CD4-positive, alpha-beta T cell treated with Interleukin-4 for 4 hours (primary cell): ENCODE data around the gene DRAXIN.

Experiments used
- DNase-seq: peaks from one replicate; pipeline ENCODE4 v3.0.0-alpha.2; 2020

Gene DRAXIN

DNA sequence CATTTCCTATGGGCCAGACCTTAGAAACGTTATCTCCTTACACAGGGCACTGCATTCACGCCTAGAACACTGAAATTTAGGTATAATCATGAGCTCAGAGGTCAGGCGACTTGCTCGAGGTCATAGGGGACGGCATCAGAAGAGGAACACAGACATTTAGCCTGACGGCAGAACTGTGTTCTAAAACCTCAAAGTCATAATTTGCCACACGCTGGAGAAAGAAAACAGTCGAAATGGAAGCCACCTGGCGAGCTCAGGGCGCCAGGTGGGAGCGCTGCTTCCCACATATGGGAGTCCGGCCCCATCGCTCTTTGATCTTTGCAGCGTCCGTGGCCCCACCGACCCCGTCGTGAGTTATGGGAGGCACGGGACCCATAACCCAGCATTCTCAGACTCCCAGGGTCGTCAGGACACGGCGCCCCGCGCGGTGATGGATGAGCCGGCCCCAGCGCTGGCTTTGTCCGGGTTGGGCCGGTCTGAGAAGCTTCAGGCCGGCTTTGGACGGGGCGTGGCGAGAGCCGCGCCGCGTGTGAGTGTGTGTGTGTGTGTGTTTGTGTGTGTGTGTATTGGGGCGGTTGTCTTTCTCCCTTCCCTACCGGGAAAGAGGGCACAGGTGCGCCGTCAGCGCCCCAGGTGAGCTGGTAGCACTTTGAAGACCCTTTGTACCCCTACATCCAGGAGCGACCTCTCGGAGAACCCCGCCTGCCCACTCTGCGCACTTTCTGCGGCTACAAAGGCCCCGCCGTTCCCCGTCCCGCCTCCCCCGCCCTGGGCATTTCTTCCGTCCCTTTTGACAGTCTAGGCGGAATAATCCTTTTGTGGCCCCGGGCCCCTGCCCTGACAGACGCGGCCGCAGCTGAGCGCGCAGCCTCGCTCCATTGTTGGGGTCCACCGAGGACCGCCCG is 861 bp upstream of the DRAXIN start:
- no peak for DNase-seq

DNA sequence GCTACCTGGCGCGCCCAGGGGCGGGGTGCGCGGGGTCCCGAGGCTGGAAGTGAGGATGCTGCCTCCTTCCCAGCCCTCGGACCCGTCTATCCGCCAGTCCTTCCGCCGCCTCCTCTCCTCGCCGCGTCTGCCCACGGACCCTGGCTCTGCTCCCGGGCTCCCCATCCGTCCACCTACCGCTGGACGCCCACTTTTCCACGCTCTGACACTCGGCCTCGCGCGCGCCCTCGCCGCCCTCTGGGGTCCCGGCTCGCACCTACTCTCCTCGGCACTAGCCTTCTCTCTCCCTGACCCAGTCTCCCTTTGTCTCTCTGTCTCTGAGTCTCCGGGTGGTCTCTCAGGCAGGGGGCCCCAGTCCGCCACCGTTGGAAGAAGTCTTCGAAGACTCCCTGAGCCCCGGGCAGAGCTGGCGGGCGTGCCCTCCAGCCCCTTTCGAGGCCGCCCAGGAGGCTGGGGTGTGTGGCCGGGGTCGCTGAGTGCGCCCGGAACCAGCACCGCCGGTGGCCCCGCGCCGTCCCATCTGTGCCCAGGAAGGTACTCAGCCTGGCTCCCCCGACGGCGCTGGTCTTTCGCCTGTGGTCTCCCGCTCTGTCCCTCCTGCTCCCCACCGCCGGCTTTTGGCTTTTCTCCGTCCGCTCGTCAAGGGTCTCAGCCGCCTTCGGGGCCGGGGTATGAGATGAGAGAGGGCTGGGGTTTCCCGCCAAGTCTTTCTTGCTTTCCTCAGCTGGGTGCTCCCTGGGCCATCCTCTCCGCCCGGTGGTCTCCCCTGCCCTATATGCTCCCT is 610 bp downstream of the DRAXIN start:
- DNase-seq, result no peak

DNA sequence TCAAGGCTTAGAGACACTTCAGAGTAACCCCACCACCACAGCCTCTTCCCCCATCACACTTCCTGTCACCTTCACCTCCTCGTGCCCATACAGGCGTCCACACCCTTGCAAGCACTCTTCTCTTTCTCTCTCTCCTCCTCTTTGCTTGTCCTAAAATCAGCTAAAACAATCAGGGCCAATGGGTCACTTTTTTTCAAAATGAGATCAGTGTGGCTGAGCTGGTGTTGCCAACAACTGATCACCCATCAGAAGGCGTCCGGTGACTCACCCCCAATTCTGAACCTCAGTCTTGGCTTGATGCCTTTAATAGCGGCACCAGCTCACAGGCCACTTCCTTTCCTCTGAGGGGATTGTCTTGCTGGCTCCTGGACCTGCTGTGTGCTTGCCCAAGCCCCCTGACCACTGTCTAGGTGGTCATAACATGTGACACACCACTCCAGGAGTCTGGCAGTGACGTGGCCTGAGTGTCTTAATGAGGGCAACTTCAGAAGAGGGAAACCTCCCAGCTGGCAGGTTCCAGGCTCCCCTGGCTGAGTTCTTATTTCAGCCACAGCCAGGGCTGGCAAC is 1.6 kb downstream of the DRAXIN start:
- peak; percentile 69 for DNase-seq

DNA sequence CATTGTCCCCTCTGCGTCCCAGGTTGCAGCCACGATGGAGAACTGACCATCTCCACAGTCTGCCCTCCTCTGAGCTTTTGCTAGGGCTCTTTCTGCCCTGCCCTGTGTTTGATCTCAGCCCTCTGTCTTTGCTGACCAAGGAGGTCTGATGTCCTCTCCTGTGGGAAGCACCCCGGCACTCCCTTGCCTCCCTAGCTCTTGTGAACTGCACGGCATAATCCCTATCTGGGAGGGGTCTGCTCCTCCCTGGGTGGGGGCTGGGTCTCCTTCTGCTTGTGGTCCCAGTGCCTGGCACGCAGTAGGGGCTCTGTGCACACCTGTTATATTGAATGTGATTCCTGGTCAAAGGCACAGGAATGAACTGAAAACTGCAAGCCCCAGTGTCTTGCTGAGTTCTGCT is 2.4 kb downstream of the DRAXIN start:
- DNase-seq, result no peak

DNA sequence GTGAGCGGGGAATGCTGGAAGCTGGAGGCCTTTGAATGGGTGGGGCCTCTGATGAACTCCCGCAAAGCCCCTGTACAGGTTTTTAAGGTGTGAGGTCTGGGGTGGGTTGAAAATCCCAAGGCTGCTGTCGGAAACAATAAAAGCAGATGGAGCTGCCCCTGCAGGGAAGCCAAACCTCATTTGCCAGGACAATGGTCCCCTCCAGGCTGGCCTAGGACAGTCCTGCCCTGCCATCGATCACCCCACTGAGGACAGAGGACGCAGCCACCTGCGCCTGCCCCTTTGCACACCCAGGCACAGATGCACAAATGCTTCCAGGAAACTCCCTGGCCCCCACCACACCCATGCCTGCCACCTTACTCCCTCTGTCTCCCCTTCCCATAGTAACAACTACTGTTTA is 4.4 kb downstream of the DRAXIN start:
- DNase-seq, result no peak

DNA sequence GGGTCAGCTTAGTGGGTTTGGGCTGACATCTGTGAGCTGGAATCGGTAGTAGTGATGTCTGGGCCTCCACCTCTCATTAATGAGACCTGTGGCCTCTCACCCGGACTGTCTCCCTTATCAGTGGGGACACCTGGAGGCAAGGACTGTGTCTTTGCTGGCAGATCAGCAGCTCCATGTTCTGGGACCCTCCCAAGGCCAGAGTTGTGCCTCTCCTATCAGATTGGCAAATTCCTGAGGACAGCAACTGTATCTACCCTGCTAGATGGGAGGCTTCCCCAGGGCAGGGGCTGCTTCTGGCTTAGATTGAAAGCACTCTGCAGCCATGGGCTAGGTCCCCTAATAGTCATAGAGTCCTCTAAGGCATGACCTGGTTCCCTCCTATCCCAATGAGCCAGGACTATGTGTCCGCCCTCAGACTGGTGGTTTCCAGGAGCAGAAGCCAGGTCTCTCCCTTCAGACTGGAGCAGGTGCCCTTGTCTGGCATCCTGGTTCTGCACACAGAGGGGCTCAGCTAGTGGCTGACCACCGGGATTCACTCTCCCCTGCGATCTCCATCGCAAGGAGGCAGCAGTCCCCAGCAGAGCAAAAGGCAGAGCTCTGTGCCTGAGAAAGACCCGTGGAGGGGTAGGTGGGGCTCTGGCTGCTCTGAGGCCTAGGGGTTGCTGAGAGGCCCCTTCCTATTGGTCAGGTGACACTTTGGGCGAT is 5.8 kb downstream of the DRAXIN start:
- DNase-seq, result no peak

DNA sequence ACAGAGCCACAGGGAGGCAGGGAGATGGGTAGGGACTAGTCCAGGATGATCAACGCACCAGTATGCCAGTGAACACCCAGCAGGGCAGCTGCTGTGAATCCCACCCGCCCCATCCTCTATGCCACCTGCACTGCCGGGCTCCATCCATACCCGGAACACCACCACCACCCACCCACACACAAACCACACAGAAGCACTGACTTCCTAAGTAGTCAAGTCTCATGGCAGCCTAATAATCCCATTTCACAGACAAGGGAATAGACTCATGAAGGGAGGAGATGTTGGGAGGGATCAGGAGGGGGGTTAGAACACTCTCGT is 6.3 kb downstream of the DRAXIN start:
- DNase-seq, result no peak

DNA sequence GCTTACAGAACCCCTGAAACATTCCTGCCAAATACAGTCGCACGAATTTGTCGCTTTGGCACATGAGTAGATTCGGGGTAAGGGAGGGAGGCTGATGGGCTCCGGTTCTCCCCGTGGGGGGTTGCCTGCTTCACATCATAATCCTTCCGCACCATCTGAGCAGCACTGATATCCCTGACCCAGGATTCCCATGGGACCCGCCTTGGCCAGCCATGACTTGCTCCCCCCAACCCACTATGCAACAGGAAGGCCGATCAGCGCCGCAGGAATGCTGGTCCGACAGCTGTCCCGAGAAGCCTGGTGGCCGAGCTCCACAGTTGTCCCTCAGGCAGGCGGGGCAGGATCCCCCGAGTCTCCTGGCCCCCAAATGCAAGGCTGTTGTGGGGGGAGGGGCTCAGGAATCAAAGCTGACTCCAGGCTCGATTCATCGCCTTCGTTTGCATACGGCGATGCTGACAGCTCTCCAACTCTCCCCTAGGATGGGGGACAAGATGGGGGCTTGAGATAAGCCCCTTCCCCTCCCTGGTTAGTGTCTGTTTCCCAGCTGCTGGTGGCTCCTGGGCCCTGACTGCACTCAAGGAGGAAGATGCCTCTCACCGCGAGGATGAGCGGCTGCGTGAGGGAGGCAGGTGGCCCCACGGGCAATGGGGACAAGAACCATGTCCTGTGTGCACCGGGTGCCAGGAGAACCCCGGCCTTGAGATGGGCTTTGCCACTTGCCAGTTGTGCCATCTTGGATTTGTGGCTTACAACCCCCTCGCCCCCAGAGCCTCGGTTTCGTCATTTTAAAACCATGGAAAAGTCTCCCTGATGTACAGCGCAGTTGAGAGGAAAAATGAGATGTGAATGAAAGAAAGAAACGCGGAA is 9.3 kb downstream of the DRAXIN start:
- no peak for DNase-seq

DNA sequence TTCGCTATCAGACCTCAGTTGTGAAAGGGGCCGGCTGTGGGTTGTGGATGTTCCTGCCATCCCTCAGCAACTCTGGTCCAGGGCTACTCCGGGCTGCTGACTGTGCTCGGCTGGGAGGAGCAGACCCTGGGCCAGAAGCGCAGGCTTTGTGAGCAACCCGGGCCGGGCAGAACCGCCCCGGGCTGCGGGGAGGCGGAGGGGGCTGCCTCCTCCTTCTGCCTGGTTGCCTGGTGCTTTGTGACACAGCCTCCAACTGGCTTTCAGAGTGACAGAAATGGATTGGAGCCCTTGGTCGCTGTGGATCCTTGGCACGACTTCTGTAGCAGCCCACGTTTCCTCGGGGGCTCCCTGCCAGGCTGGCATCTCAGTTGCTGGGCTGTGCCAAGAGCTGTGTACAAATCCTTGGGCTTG is 10.0 kb downstream of the DRAXIN start:
- no peak for DNase-seq

DNA sequence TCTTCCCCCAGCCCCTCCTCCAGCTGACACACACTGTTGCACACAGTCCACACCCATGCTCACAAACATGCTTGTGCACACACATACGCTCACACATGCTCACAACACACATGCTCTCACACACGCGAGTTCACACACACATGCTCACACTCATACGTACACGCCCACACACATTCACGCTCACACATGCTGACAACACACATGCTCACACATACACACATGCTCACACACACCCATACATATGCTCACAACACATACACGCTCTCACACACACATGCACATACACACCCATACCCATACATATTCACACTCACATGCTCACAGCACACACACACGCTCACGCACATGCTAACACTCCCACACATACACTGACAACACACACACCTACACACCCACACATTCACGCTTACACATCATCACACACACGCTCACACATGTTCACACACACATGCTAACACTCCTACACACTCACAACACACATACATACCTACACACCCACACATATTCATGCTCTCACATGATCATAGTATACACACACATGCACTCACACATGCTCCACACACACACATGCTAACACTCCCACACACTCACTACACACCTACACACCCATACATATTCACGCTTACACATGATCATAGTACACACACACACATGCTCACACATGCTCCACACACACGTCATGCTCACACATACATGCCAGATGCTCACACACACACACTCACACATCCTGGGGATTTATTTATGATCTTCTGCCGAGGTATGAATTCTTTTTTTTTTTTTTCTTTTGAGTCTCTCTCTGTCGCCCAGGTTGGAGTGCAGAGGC is 10.7 kb downstream of the DRAXIN start:
- no peak for DNase-seq

DNA sequence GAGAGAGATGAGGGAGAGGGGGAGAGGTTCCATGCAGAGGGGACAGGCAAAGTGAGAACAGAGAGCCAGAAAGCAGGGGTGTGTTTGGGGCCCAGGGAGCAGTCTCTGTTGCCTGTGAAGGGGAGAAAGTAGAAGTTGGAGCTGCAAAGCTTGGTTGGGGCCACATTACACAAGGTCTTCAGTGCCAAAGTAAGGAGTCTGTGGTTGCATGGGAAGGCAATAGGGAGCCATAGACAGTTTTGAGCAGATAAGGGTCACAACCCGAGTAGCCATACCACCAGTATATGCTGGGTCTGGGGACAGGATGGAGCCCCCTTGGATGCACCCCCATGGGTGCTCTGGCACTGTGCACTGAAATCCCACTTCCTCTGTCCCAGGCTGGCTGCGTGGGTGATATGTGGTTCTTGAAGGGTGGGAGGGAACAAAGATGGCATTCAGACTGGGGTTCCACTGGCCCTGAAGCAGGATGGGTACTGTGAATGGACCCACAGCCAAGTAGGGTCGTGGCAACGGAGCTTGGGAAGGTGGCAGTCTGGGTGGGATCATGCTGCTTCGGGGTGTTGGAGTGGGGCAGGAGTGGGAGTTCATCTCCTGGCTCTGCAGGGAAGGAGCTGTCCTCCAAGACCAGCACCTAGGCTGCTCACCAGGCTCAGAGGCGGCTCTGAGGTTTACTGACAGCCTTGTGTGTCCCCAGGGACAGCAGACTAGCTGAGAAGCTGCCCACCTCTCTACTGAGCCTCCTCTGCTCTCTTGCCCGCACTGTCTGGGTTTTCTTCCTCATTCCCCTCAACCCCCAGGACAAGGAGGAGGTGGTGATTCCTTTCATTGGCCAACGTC is 12.1 kb downstream of the DRAXIN start:
- DNase-seq, result no peak

DNA sequence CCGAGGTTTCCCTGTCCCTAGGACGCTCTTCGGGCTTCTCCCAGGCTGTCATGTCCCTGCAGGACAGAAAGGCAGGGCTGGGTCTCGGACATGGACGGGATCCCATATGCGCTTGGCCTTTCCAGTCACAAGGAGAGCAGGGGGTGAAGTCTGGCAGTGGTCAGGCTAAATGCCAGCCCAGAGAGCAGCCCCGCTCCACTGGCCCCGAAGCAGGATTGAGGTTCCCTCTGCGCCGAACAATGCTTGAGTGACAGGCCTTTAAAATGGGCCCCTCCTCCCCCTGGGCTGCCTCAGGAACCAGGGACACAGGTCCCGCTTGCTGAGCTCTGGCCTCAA is 12.7 kb downstream of the DRAXIN start:
- no peak for DNase-seq

DNA sequence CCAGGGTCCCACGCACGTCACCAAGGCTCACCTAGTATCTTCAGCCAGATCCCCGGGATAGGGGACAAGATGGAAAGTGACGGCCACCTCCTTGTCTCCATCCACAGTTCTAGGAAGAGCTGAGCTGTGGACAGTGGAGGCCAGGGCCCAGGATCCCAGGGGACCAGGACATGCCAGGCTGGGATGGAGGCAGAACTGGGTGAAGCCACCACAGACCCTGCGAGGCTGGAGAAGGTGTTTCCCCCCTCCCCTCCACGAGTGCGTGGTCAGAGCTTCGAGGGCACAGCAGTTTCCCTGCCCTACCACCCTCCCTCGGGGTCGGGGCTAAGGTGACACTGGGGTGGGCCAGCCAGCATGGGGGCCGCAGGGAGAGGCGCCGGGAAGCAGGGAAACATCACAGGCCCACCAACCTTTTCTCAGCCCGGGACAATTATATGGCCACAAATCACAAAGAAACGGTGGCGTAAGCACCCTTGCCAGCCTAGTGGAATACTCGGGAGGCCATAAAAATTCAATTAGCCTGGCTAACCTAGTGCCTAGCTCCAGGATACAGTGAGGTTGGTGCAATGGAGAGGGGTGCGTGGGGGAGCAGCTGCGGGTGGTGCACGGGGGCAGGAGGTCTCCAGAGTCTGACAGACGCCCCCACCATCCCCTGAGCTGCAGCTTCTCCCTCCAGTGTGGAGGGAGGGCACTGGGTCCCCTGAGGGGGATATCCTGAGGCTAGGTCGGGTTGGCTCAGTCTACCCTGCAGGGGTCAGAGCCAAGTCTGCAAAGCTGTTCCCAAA is 13.4 kb downstream of the DRAXIN start:
- no peak for DNase-seq

DNA sequence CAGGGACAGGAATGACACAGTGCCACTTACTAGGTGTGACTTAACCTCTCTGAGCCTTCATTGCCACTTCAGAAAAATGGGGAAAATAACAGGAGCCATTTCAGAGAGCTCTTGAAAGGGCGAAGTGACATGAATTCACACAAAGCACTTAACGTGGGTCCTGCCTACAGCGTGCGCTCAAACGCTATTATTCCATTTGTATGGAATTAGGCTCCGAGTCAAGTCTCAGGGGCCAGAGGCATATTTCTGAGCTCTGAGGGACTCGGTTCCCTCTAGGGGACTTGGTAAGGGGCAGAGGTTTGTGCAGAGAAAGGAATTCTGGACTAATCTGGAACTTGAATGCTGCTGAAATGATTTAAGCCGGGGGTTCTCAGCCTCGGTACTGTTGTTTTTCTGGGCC is 14.1 kb downstream of the DRAXIN start:
- DNase-seq, result no peak

DNA sequence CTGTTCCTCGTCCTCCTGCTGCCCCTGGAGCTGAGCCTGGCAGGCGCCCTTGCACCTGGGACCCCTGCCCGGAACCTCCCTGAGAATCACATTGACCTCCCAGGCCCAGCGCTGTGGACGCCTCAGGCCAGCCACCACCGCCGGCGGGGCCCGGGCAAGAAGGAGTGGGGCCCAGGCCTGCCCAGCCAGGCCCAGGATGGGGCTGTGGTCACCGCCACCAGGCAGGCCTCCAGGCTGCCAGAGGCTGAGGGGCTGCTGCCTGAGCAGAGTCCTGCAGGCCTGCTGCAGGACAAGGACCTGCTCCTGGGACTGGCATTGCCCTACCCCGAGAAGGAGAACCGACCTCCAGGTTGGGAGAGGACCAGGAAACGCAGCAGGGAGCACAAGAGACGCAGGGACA is 14.8 kb downstream of the DRAXIN start:
- no peak for DNase-seq

DNA sequence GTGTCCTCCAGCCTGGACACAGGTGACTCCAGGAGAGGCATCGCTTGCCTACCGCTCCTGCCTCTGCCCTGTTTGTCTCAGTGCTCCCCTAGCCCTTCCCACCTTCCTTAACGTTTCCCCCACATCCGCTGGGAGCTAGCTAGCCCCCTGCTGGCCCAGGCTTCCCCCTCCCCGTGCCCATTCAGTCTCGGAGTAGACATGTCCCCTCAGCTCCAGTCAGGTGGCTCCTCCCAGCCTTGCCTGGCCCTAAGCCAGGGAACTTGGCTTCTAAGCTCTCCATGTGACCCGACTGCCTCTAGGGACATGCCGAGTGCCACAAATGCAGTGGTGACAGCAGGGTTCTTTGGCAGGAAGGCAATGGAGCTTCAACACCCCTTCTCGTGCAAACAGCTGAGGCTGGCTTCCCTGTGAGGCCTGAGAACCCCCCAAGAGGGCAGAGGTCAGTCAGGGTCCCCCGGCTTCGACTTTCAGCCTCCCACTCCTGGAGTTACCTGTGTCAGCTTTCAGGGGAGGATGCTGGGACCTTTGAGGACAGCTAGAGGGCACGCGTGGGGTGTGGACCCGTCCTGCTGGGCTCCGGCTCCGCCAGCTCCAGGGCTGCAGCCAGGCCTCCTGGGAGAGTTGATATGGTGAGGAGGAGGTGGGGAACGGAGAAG is 16.2 kb downstream of the DRAXIN start:
- no peak for DNase-seq

DNA sequence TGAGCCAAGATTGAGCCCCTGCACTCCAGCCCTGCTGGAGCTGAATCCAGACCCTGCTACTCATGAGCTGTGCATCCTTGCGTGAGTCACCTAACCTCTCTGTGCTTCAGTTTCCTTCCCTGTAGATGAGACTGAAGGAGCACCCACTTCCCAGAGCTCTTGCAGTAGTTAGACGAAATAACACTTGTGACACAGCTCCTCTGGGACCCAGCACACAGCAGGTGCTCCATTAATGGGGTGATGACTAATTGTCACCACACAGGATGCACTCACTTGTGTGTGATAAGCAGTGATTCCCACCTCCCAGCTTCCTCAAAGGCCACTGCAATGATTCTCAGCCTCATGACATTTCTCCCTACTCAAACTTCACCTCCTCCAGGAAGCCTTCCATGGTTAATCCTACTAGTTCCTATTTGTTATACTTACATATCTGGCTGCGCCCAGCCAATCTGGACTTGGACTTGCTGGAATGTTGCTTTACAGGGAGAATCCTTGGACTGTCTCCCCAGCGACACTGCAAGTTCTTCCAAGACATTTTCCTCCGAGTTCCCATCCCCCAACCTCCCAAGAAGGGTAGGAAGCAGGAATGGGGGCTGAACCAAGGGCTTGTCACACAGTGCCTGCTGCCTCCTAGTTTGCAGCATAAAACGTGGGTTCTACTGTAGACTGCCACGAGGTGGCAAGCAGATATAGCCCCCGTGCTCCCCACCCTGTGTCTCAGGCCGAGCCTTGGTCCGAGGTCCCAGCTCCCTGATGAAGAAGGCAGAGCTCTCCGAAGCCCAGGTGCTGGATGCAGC is 17.2 kb downstream of the DRAXIN start:
- DNase-seq, result no peak

DNA sequence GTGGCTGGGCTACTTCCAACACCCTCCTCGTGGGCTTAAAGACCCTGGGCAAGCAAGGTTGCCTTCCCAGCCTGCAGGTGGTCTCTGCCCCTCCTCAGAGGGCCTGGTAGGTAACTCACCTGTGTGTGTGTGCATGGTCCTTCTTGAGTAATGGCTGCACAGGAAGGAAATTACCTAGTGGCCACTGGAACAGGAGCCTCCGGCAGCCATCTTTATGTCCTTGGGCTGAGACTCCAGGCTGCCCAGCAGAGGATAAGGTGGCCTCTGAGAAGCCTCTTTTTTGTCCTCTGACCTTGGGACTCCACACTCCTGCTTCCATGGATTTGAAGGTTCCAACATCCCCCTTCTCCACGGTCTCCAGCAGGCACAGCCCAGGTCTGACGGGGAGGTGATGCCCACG is 20.0 kb downstream of the DRAXIN start:
- no peak for DNase-seq
